PFSK-1 (cell line): ENCODE measurements around the gene TNNC2.

Experiments used
- FOXP2 ChIP-seq: optimal IDR thresholded peaks from 2 replicates; pipeline ENCODE3; 2011; ENCODE audit warnings: borderline replicate concordance, control low read depth, inconsistent platforms; ENCODE audit not compliant: insufficient read depth; ENCODE audit errors: extremely low read length, extremely low read depth
- POLR2AphosphoS5 ChIP-seq: IDR thresholded peaks from 2 replicates; pipeline ENCODE4 v1.6.1; 2012; ENCODE audit warnings: low read depth, mild to moderate bottlenecking, control low read depth, low read length, moderate library complexity
- SIN3A ChIP-seq: IDR thresholded peaks from 2 replicates; pipeline ENCODE4 v1.6.1; 2012; ENCODE audit warnings: mild to moderate bottlenecking, low read length, moderate library complexity, borderline replicate concordance; ENCODE audit not compliant: insufficient read depth
- TAF1 ChIP-seq: IDR thresholded peaks from 2 replicates; pipeline ENCODE4 v1.6.1; 2012; ENCODE audit warnings: low read length, control low read depth, borderline replicate concordance; ENCODE audit not compliant: insufficient read depth
- TF ChIP-seq, protein P1 (sequence below), 2 experiments: IDR thresholded peaks; 2 replicates each; pipeline versions ENCODE4 v1.6.1 to v1.8.0; 2011 to 2012; ENCODE audit warnings: low read depth in 2 of 2, low read length in 2 of 2, control low read depth in 1 of 2, inconsistent platforms in 1 of 2, mild to moderate bottlenecking in 1 of 2, moderate library complexity in 1 of 2; ENCODE audit not compliant: insufficient read depth in 1 of 2

The TNNC2 gene

DNA sequence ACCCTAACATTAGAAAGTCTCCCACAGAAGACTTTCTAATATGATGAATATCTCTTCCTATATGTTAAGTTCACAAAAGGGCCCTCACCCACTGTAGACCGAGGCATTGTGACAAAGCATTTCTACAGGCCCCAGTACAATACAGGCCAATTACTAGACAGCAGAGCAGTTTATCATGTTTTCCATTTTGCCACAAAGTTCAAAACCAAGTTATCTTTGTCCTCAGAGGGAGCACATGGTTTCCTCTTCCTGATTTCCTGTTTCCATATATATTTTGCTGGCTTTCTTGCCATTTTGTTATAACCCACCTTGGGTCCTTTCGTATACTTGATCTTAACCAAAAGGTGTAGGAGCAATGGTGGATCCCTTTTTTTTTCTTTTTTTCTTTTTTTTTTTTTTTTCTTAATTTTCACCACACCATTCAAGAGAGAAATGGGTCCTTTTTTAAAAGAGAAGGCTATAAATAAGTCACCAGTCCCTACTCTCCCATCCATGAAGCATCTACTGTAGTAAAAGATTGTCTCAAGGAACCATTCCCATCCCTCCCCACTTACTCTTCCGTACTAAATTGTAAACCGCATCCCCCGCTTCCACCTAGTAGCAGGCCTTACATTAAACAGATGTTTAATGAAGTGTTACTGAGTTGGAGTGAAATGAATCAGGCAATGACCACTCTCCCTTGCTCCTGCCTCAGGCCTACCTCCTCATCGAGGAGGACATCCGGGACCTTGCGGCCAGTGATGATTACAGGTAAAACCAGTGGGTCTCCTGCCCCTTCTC lies 16.7 kb downstream of the TNNC2 start:
- TF ChIP-seq SIN3A (no peak), POLR2AphosphoS5 (no peak)

DNA sequence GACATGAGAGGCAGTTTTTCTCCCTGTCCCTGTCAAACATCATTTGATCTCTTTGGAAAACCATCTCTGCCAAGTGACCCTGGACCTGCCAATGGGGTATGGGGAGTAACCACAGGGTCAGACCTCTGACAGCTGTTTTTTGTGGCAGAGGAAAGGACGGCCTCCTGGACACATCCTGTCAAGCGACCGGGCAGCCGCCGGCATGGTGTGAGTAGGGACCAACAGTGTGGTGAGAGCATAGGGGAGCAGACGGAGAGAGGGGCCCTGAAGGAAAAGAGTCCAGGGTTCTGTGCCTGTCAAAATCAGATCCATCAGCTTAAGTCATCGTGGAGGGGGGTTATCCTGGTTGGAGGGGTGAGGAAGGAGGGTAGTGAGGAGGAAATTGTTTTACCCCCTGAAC lies 25.3 kb downstream of the TNNC2 start:
- TF ChIP-seq SIN3A (no peak), POLR2AphosphoS5 (no peak), TAF1 (no peak), FOXP2 (no peak)
- TF ChIP-seq, protein P1, sequence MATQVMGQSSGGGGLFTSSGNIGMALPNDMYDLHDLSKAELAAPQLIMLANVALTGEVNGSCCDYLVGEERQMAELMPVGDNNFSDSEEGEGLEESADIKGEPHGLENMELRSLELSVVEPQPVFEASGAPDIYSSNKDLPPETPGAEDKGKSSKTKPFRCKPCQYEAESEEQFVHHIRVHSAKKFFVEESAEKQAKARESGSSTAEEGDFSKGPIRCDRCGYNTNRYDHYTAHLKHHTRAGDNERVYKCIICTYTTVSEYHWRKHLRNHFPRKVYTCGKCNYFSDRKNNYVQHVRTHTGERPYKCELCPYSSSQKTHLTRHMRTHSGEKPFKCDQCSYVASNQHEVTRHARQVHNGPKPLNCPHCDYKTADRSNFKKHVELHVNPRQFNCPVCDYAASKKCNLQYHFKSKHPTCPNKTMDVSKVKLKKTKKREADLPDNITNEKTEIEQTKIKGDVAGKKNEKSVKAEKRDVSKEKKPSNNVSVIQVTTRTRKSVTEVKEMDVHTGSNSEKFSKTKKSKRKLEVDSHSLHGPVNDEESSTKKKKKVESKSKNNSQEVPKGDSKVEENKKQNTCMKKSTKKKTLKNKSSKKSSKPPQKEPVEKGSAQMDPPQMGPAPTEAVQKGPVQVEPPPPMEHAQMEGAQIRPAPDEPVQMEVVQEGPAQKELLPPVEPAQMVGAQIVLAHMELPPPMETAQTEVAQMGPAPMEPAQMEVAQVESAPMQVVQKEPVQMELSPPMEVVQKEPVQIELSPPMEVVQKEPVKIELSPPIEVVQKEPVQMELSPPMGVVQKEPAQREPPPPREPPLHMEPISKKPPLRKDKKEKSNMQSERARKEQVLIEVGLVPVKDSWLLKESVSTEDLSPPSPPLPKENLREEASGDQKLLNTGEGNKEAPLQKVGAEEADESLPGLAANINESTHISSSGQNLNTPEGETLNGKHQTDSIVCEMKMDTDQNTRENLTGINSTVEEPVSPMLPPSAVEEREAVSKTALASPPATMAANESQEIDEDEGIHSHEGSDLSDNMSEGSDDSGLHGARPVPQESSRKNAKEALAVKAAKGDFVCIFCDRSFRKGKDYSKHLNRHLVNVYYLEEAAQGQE (IDR thresholded peaks at IDR 0.05; ENCODE audit: insufficient read depth in 1 of 2, low read depth in 2 of 2, low read length in 2 of 2): no peak

DNA sequence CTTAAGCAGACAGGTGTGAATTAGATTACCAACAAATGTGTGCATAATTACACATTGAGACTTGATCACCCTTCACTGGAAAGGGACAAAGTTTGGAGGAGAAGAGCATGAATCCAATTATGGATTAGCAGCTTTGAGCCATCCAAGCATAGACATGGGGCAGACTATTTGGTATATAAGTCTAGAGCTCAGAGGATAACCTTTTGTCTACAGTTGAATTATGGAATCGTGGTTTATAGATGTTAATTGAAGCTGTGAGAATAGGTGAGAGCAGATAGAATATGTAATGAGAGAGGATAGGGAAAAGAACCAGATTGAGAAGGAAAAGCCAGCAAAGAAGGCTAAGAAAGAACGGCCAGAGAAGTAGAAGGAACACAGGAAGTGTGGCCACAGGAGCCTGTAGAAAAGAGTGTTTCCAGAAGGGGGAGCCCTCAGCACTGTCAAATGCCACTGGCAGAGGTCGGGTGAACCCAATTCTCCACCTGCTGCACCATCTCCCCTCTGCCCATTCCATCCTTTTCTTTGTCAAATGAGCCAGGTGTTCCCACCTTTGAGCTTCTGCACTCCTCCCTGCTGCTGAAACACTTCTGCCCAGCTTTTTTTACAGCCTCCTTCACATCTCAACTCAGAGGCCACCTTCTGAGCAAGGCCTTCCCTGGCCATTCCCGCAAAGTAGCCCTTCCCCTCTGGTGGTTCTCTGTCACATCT lies 28.0 kb downstream of the TNNC2 start:
- TF ChIP-seq TAF1 (no peak), SIN3A (no peak), FOXP2 (no peak), POLR2AphosphoS5 (no peak)
- TF ChIP-seq, protein P1 (IDR thresholded peaks at IDR 0.05; ENCODE audit: insufficient read depth in 1 of 2, low read depth in 2 of 2, low read length in 2 of 2): no peak

DNA sequence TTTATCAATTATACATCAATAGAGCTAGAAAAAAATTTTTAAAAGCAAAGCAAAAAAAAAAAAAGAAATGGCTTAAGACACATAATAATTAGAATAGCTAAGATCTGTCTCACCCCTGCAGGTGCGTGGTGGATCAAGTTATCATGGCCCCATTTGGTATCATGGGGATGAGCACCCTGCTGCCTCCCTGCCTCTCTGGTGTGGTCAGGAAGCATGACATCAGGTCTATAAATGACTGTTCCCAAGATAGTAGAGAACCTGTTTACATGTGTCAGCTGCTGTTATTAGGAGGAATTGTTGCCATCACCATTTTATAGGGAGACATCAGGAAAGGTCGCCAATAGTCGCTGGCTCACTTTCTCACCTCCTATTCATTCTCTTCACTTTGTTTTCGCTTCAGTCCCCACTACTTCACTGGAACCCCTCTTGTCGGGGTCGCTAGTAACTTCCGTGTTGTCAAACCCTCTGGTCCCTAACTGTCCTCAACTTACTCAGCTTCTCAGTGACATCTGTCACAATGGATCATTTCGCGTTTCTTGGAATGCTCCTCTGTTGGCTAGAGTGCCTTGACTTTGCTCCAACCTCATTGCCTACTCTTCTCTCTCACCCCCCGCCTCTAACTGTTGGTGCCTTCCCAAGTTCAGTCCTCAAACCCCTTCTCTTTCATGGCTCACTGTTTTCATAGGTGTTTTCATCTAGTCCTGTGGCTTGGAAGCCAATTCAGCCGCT lies 30.6 kb downstream of the TNNC2 start:
- TF ChIP-seq TAF1: no peak
- TF ChIP-seq POLR2AphosphoS5: no peak
- TF ChIP-seq FOXP2: no peak
- TF ChIP-seq SIN3A: no peak
- TF ChIP-seq, protein P1 (IDR thresholded peaks at IDR 0.05; ENCODE audit: insufficient read depth in 1 of 2, low read depth in 2 of 2, low read length in 2 of 2): no peak

DNA sequence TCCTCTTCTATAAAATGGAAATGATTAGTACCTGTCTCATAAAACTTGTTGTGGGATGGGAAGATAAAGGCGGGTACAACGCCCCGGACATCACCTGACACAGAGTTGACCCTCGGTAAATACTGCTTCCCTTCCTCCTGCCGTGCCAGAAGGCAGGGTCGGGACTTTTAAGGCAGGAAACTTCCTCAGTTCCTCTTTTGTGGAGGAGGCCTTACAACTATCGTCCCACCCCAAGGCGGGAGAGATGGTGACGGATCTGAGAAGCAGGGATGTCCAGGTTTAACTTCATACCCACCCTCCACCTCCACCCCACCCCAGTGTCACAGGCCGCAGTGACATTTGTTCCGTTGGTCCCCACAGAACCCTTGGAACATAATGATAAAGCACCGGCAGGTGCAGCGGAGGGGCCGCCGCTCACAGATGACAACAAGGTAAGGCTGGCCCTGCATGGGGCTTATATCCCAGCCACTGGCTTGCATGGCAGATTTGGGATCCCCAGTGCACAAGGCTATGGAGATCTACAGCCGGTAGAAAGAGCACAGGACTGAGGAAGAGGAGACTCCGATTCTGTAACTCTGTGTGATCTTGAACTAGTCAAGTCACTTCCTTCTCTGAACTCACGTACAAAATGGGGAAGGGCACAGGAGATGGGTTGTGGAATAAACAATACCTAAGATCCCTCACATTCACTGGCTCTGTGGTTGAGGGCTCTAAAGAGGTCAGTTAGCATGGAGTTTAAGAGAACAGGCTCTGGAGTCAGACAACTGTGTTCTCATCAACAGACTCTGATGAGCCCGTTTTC lies 34.6 kb downstream of the TNNC2 start:
- TF ChIP-seq, protein P1 (IDR thresholded peaks at IDR 0.05; ENCODE audit: insufficient read depth in 1 of 2, low read depth in 2 of 2, low read length in 2 of 2): no peak
- TF ChIP-seq SIN3A: no peak
- TF ChIP-seq POLR2AphosphoS5: no peak
- TF ChIP-seq TAF1: no peak
- no peak for TF ChIP-seq FOXP2
